ENCODE data around the gene CLEC19A.

Gene CLEC19A

GRCh38 chr16:19329932-19330331 lies 44.4 kb downstream of the CLEC19A start:
- DNase-seq = no peak

GRCh38 chr16:19330841-19331397 lies 45.4 kb downstream of the CLEC19A start:
- no peak for DNase-seq

GRCh38 chr16:19331794-19332193 lies 46.3 kb downstream of the CLEC19A start:
- no peak for DNase-seq

GRCh38 chr16:19338335-19338734 lies 52.8 kb downstream of the CLEC19A start:
- no peak for DNase-seq

- DNase-seq = no peak
These were observed 58.8 kb downstream of the CLEC19A start for GRCh38 chr16:19344224-19344801.

DNA sequence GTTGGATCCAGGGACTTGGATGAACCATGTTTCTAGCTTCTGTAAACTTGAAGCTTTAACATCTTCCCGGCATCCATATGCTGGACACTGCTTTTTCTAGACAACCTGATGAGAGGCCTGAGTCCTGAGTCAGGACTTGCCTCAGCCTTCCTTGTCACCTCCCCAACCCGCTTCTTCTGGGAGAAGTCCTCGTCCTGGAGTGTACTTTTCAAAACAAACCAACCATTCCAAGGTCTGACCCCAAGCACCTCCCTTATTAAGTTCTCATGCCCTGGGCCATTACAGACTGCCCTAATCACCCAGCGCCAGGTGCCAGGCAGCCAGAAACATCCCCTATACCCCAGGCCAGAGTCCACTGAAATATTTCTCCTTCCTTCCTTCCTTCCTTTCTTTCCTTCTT lies 59.4 kb downstream of the CLEC19A start:
- no peak for DNase-seq

DNA sequence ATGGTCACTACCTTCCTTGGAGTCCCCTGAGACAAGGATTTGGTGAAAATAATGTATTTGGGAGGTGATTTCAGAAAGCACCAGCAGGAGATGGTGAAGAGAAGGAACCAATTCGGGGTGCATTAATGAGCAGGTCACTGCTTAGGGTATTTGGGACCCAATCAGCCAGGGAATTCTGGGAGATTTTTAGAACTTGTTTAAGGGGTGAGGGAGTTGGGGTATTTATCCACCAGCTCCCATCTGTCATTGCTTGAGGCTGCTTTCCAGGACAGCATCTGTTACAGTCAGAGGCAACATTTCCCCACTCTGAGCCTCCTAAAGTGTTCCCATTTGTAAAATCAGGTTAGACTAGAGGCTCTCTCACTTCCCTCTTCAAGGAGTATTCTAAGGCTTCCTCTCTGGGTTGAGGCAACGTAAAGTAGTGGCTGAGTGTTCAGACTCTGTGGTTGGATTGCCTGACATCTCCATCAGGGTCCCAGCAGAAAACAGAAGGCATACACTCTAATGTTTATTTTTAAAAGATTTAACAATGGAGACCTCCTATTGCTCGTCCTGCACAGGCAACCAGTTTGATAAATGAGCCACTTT lies 60.9 kb downstream of the CLEC19A start:
- DNase-seq = no peak

DNA sequence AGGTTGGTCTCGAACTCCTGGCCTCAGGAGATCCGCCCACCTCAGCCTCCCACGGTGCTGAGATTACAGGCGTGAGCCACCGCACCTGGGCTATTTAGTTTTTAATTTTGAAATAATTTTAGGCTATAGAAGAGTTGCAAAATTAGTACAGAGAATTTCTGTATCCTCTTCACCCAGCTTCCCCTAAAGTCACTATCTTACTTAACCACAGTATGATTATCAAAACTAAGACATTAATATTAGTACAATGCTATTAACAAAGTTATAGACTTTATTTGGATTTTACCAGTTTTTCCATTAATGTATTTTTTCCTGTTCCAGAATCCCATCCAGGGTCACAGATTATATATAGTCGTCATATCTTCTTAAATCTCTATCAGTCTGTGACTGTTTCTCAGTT lies 62.6 kb downstream of the CLEC19A start:
- DNase-seq = no peak

DNA sequence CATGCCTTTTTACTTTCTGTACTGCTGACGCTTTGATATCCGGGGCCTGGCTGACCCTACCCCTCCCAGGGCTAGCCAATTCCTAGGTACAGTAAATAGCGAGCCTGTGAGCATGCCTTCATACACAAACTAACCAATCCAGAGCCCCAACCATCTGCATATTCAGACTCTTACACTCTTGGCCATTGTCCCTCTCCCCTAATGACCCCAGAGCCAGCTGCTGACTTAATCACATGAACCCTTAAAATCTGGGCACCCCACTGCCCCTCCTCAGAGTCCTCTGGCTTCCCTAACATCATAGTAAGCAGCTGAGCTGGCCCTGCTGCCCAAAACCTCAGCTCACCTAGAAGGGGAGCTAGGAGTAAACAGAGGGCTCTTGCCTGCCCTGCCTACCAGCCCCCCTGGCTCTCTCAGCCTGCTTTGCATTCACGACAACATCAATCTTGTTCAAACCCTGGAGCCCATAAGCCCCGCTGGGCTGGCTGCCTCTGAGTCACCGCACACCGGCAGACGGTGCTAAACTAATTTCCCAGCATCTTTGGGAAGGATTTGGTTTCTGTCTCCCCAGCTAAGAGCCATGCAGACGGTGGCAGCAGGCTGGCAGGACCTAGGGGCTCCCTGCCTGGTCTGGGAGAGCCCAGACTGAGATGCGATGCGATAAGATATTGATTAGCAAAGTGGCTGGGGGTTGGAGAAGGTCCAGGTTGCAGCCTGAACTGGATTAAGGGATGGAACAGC lies 63.2 kb downstream of the CLEC19A start:
- no peak for DNase-seq

DNA sequence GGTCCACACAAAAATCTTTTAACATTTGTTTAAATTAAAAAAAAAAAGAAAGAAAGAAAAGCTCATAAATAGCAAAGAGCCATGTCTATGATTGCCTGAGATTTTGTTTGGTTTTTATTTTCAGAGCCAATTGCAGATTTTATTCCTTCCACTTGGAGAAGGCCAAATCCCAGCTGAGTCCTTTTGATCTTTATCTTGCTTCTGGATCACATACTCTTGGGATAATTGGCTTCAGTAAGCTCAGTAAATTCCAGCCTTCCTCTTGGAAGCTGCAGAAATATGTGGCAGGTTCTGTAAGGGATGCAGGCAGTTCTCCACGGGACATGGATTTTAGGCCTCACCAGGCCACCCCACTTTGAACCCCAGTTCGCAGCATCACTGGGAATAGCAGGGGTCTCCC lies 68.8 kb downstream of the CLEC19A start:
- DNase-seq = no peak

DNA sequence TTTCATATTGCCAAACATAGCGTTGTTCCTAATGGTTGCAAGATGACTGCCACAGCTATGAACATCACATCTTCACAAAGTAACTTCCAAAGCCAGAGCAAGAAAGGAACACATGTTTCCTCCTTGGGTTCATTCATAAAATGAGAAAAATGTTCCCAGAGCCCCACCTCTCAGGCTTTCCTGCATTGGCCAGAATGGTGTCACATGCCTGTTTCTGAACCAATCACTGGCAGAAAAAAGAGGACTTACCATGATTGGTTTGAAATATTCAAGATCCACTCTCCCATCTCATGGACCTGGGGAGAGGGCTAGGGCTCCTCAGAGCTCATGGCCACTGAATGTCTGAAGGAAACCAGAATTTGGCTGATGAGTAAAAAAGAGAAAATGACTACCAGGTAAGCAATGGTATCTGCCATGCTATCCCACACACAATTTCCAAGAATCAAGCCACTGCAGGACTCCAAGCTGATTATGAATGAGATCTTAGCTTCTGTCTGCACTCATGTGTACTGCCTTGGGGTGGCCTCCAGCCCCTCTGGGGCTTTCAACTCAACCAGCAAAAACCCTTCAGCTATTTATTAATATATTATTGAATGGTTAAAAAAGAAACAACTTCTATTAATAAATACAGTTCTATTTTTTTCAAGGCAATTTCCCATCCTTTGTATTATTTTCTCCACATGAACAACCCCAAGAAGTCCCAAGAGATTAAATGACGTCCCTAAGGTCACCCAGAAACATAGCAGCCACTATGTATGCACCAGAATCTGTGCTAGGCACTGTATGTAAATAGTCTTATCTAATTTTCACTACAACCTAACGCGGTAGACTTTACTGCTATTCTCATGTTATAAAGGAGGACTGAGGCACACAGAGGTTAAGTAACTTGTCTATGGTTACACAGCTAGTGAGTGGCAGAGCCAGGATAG lies 70.8 kb downstream of the CLEC19A start:
- DNase-seq = no peak

DNA sequence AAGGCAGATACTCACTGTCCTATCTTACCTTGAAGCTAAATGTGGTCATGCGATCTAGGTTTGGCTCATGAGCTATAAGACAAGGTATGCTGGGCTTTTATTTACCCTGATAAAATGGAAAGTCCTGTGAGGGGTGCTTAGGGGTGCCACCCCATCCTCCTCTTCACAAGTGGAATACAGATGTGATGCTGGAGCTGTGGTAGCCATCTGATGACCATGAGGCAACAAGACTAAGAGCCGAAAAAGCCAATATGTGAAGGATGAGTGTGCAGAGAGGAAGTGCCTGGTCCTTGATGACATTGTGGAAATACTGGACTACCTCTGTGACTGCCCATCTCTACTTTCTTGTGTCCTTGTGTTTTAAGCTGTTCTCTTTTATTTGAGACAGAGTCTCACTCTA lies 74.0 kb downstream of the CLEC19A start:
- no peak for DNase-seq
